Esophagus squamous epithelium (tissue), 5 donors: ENCODE data around the gene TMEM106B. TPM values are rescaled to one million over a fixed set of nuclear protein-coding genes. Genes with fewer than 3 reads are reported as not detected.
"Not testable (repeated sequence)": the region's sequence is repeated elsewhere in the genome, so short reads cannot be mapped to it uniquely, and the experiment has no call there.

ENCODE experiments used
- DNase-seq: peaks from one replicate; lab custom pipeline; 2025; lab: John Stamatoyannopoulos, UW
- H3K27ac ChIP-seq, 4 donors: fragments of 200-600 bp; sonication (generic); one replicate each; pipeline ENCODE4 v1.5.1; 2016 to 2019; ENCODE audit warnings: mild to moderate bottlenecking in 1 of 4
- H3K27me3 ChIP-seq, 4 donors: fragments of 200-600 bp; sonication (generic); 1 replicate in 3 of 4; 2 replicates in 1 of 4; pipeline versions ENCODE4 v1.5.1 to v1.6.0; 2017 to 2021; ENCODE audit warnings: antibody characterized with exemption in 1 of 4
- H3K36me3 ChIP-seq, 3 donors: fragments of 200-600 bp; sonication (generic); one replicate each; pipeline ENCODE4 v1.5.1; 2016 to 2019
- H3K4me1 ChIP-seq, 3 donors: fragments of 200-600 bp; sonication (generic); one replicate each; pipeline ENCODE4 v1.5.1; 2017 to 2019
- H3K4me3 ChIP-seq, 4 donors: fragments of 200-600 bp; sonication (generic); 1 replicate in 3 of 4; 2 replicates in 1 of 4; pipeline ENCODE4 v1.5.1; 2016 to 2019; ENCODE audit warnings: mild to moderate bottlenecking in 2 of 4, moderate library complexity in 1 of 4
- H3K9me3 ChIP-seq, 3 donors: fragments of 200-600 bp; sonication (generic); one replicate each; pipeline ENCODE4 v1.5.1; 2016 to 2019
- CTCF ChIP-seq, 6 experiments: fragments of 450-650 bp in 4 of 6; fragments of 200-600 bp in 2 of 6; sonication (generic) in 2 of 6; IDR thresholded peaks; one replicate each; pipeline ENCODE4 v1.5.1; 2016 to 2019; ENCODE audit warnings: antibody characterized with exemption in 6 of 6, mild to moderate bottlenecking in 4 of 6, moderate library complexity in 4 of 6
- POLR2A ChIP-seq, 4 donors: fragments of 450-650 bp; IDR thresholded peaks; one replicate each; pipeline ENCODE4 v1.6.1; 2017; ENCODE audit warnings: antibody characterized with exemption in 4 of 4, mild to moderate bottlenecking in 4 of 4, moderate library complexity in 3 of 4
- WGBS, 2 donors: methylation state at CpG; one replicate each; pipeline ENCODE4 v1.1.5; 2018; 5-methylcytosine and 5-hydroxymethylcytosine counted together
- intact Hi-C: fragments of 100-400 bp; cut with DNase I; formaldehyde crosslinking; loops from one replicate; pipeline ENCODE4 v1.15.0; 2022
- total RNA-seq, 4 donors: library from RNA; depleted of rRNA; stranded (reverse); fragments of >200 nt; gene quantifications; one replicate each; pipeline ENCODE4 v1.1.0, GENCODE V29; 2016
- donor health status: DM: yes; HTN: yes; CAD: no.

TMEM106B gene
- total RNA-seq, 4 donors from 2014 or later = 17.7 to 47.7 (median 39.7) TPM

GRCh38 chr7:12217311-12217710 lies 6.2 kb downstream of the TMEM106B start:
- H3K9me3 ChIP-seq = no peaks in the 10 kb centered on the region
- intact Hi-C loops = no loop called here
- no peak overlapping the region for H3K4me3 ChIP-seq
- no peak for TF ChIP-seq POLR2A (IDR thresholded peaks at IDR 0.05)
- no peak for TF ChIP-seq CTCF (IDR thresholded peaks at IDR 0.05)
- no peak overlapping the region for H3K27ac ChIP-seq
- DNase-seq = no peak
- H3K4me1 ChIP-seq = peaks cover 0 to 15% (median 3%) of the 10 kb centered on the region in 3 donors
- peaks cover 0 to 57% (median 0%) of the 10 kb centered on the region in 3 donors for H3K36me3 ChIP-seq
- WGBS, 2 donors = 96% methylated on average over 1 of the region's 1 CpG
- no peaks in the 10 kb centered on the region for H3K27me3 ChIP-seq

GRCh38 chr7:12220389-12221046 lies 9.4 kb downstream of the TMEM106B start:
- no peak for DNase-seq
- Histone ChIP-seq H3K27me3 (no peaks in the 10 kb centered on the region), H3K27ac (no peak overlapping the region), H3K4me1 (peaks cover 0 to 4% (median 0%) of the 10 kb centered on the region in 3 donors), H3K4me3 (no peak overlapping the region), H3K9me3 (no peaks in the 10 kb centered on the region), H3K36me3 (peaks cover 0 to 66% (median 0%) of the 10 kb centered on the region in 3 donors)
- intact Hi-C loops = no loop called here
- WGBS, 2 donors = 90 to 93% methylated on average over 1 of the region's 1 CpG
- no peak for TF ChIP-seq CTCF (IDR thresholded peaks at IDR 0.05)
- no peak for TF ChIP-seq POLR2A (IDR thresholded peaks at IDR 0.05)

GRCh38 chr7:12221414-12221813 lies 10.3 kb downstream of the TMEM106B start:
- TF ChIP-seq POLR2A (IDR thresholded peaks at IDR 0.05) (no peak), CTCF (IDR thresholded peaks at IDR 0.05) (no peak)
- intact Hi-C loops = no loop called here
- Histone ChIP-seq H3K36me3 (peaks cover 0 to 57% (median 0%) of the 10 kb centered on the region in 3 donors), H3K27me3 (no peaks in the 10 kb centered on the region), H3K4me1 (peaks cover 0 to 4% (median 0%) of the 10 kb centered on the region in 3 donors), H3K4me3 (no peak overlapping the region), H3K9me3 (no peaks in the 10 kb centered on the region), H3K27ac (no peak overlapping the region)
- no peak for DNase-seq

GRCh38 chr7:12222889-12223579 lies 11.9 kb downstream of the TMEM106B start:
- intact Hi-C loops = no loop called here
- no peak overlapping the region for H3K4me3 ChIP-seq
- H3K4me1 ChIP-seq = peaks cover 0 to 4% (median 0%) of the 10 kb centered on the region in 3 donors
- no peak for DNase-seq
- peaks cover 0 to 51% (median 0%) of the 10 kb centered on the region in 3 donors for H3K36me3 ChIP-seq
- 0 to 56% methylated on average over 1 of the region's 1 CpG for WGBS, 2 donors
- H3K27me3 ChIP-seq = no peaks in the 10 kb centered on the region
- no peak overlapping the region for H3K27ac ChIP-seq
- no peak for TF ChIP-seq POLR2A (IDR thresholded peaks at IDR 0.05)
- no peak for TF ChIP-seq CTCF (IDR thresholded peaks at IDR 0.05)
- H3K9me3 ChIP-seq = no peaks in the 10 kb centered on the region

GRCh38 chr7:12225017-12225416 lies 13.9 kb downstream of the TMEM106B start:
- H3K4me3 ChIP-seq, DNase-seq, intact Hi-C loops, H3K27me3 ChIP-seq, H3K27ac ChIP-seq, H3K4me1 ChIP-seq, H3K9me3 ChIP-seq: not testable (repeated sequence)
- peaks cover 0 to 42% (median 0%) of the 10 kb centered on the region in 3 donors for H3K36me3 ChIP-seq
- 70 to 73% methylated on average over 7 of the region's 7 CpGs for WGBS, 2 donors
